H1 (cell line): ENCODE results near the gene SEMA3B. TPM values are rescaled to one million over a fixed set of nuclear protein-coding genes. Genes with fewer than 3 reads are reported as not detected.

Experiments
- CHD1 ChIP-seq: IDR thresholded peaks from 2 replicates; pipeline ENCODE4 v1.6.1; 2012; ENCODE audit warnings: low read depth, low read length, improper control_type of control experiment
- CHD2 ChIP-seq: IDR thresholded peaks from 2 replicates; pipeline ENCODE4 v1.6.1; 2012; ENCODE audit warnings: low read length, improper control_type of control experiment
- CREB1 ChIP-seq: IDR thresholded peaks from 2 replicates; pipeline ENCODE4 v1.6.1; 2012; ENCODE audit warnings: inconsistent platforms
- HDAC6 ChIP-seq: IDR thresholded peaks from one replicate; pipeline ENCODE4 v1.7.1; 2012; ENCODE audit warnings: low read depth, mild to moderate bottlenecking, inconsistent platforms, low read length, moderate library complexity
- JUN ChIP-seq: IDR thresholded peaks from 2 replicates; pipeline ENCODE4 v1.6.1; 2011; ENCODE audit warnings: low read depth, mild to moderate bottlenecking, improper control_type of control experiment, low read length
- POLR2A ChIP-seq, 2 experiments: IDR thresholded peaks; 1 replicate in 1 of 2; 2 replicates in 1 of 2; pipeline ENCODE4 v1.6.1; 2011; ENCODE audit warnings: low read depth in 2 of 2, low read length in 2 of 2, mild to moderate bottlenecking in 2 of 2; ENCODE audit errors: control extremely low read depth in 1 of 2
- RFX5 ChIP-seq: IDR thresholded peaks from 2 replicates; pipeline ENCODE4 v1.6.1; 2011; ENCODE audit warnings: low read depth, low read length, improper control_type of control experiment, borderline replicate concordance
- SIRT6 ChIP-seq: IDR thresholded peaks from one replicate; pipeline ENCODE4 v1.7.1; 2012; ENCODE audit warnings: low read length, inconsistent platforms
- SP4 ChIP-seq: IDR thresholded peaks from 2 replicates; pipeline ENCODE4 v1.6.1; 2012; ENCODE audit warnings: low read length, inconsistent platforms
- SUZ12 ChIP-seq: fragments of 200-600 bp; sonication (generic); IDR thresholded peaks from 2 replicates; pipeline ENCODE4 v1.6.1; 2012; ENCODE audit warnings: mild to moderate bottlenecking, inconsistent platforms, low read length, moderate library complexity, mixed read lengths
- TCF12 ChIP-seq: IDR thresholded peaks from 2 replicates; pipeline ENCODE4 v1.6.1; 2011; ENCODE audit warnings: low read depth, mild to moderate bottlenecking, low read length
- ZNF274 ChIP-seq: IDR thresholded peaks from 2 replicates; pipeline ENCODE4 v1.7.0; 2012; ENCODE audit warnings: low read length, borderline replicate concordance; ENCODE audit errors: extremely low read depth
- polyA plus RNA-seq, 7 experiments: library from polyadenylated mRNA; depleted of rRNA in 3 of 7; stranded (reverse) in 5 of 7; unstranded in 2 of 7; fragments of >200 nt in 5 of 7; fragments of 200-250 nt in 2 of 7; gene quantifications; 1 replicate in 5 of 7; 2 replicates in 1 of 7; 4 replicates in 1 of 7; pipeline versions ENCODE4 v1.2.1 to v1.2.3, GENCODE V29; 2011 to 2013; ENCODE audit warnings: missing spikeins in 2 of 7, mixed read lengths in 2 of 7
- total RNA-seq: library from RNA; stranded (reverse); fragmentation: NEBNext Ultra II Directional; extraction: Animal tissue kit (Norgen Biotek cat#: 25700); gene quantifications from 2 replicates; pipeline ENCODE4 v1.2.1, GENCODE V29; 2021
- TF ChIP-seq, protein P1 (sequence below): fragments of 300-600 bp; sonication (generic); IDR thresholded peaks from 2 replicates; pipeline ENCODE4 v1.7.1; 2012; ENCODE audit warnings: low read length, moderate library complexity, mild to moderate bottlenecking, inconsistent platforms; ENCODE audit not compliant: insufficient replicate concordance

The SEMA3B gene
- total and polyA plus RNA-seq, 2 of the 8 experiments (the other 6 are each of a cell fraction or from before 2014, with no cell fraction given): 3.0 to 4.7 TPM

DNA sequence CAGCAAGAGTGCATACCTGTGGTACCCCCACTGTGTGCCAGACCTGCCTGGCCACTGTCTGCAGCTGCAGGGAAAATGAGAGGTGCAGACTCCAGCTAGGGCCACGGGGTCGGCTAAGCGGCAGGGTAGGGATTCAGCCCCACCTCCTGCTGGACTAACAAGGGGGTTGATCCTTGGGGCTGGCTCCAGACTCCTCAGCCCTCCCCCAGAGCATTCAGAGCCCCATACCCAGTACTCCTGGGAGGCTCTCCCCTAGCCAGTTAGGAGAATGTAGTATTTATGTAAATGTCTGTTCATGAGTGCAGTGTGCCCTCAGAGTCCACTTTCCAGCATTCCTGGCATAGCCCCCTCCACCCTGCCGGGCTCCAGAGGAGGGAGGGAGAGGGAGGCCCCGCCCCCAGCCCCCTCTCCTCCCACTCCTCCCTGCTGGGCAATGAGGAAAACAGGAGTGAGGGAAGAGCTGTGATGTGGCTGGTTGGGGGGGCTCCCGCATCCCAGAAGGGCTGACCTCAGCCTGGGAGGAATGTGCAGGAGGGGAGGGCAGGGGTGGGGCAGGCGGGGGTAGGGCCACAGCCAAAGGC lies 4.5 kb upstream of the SEMA3B start (continued):
- TF ChIP-seq, protein P1, sequence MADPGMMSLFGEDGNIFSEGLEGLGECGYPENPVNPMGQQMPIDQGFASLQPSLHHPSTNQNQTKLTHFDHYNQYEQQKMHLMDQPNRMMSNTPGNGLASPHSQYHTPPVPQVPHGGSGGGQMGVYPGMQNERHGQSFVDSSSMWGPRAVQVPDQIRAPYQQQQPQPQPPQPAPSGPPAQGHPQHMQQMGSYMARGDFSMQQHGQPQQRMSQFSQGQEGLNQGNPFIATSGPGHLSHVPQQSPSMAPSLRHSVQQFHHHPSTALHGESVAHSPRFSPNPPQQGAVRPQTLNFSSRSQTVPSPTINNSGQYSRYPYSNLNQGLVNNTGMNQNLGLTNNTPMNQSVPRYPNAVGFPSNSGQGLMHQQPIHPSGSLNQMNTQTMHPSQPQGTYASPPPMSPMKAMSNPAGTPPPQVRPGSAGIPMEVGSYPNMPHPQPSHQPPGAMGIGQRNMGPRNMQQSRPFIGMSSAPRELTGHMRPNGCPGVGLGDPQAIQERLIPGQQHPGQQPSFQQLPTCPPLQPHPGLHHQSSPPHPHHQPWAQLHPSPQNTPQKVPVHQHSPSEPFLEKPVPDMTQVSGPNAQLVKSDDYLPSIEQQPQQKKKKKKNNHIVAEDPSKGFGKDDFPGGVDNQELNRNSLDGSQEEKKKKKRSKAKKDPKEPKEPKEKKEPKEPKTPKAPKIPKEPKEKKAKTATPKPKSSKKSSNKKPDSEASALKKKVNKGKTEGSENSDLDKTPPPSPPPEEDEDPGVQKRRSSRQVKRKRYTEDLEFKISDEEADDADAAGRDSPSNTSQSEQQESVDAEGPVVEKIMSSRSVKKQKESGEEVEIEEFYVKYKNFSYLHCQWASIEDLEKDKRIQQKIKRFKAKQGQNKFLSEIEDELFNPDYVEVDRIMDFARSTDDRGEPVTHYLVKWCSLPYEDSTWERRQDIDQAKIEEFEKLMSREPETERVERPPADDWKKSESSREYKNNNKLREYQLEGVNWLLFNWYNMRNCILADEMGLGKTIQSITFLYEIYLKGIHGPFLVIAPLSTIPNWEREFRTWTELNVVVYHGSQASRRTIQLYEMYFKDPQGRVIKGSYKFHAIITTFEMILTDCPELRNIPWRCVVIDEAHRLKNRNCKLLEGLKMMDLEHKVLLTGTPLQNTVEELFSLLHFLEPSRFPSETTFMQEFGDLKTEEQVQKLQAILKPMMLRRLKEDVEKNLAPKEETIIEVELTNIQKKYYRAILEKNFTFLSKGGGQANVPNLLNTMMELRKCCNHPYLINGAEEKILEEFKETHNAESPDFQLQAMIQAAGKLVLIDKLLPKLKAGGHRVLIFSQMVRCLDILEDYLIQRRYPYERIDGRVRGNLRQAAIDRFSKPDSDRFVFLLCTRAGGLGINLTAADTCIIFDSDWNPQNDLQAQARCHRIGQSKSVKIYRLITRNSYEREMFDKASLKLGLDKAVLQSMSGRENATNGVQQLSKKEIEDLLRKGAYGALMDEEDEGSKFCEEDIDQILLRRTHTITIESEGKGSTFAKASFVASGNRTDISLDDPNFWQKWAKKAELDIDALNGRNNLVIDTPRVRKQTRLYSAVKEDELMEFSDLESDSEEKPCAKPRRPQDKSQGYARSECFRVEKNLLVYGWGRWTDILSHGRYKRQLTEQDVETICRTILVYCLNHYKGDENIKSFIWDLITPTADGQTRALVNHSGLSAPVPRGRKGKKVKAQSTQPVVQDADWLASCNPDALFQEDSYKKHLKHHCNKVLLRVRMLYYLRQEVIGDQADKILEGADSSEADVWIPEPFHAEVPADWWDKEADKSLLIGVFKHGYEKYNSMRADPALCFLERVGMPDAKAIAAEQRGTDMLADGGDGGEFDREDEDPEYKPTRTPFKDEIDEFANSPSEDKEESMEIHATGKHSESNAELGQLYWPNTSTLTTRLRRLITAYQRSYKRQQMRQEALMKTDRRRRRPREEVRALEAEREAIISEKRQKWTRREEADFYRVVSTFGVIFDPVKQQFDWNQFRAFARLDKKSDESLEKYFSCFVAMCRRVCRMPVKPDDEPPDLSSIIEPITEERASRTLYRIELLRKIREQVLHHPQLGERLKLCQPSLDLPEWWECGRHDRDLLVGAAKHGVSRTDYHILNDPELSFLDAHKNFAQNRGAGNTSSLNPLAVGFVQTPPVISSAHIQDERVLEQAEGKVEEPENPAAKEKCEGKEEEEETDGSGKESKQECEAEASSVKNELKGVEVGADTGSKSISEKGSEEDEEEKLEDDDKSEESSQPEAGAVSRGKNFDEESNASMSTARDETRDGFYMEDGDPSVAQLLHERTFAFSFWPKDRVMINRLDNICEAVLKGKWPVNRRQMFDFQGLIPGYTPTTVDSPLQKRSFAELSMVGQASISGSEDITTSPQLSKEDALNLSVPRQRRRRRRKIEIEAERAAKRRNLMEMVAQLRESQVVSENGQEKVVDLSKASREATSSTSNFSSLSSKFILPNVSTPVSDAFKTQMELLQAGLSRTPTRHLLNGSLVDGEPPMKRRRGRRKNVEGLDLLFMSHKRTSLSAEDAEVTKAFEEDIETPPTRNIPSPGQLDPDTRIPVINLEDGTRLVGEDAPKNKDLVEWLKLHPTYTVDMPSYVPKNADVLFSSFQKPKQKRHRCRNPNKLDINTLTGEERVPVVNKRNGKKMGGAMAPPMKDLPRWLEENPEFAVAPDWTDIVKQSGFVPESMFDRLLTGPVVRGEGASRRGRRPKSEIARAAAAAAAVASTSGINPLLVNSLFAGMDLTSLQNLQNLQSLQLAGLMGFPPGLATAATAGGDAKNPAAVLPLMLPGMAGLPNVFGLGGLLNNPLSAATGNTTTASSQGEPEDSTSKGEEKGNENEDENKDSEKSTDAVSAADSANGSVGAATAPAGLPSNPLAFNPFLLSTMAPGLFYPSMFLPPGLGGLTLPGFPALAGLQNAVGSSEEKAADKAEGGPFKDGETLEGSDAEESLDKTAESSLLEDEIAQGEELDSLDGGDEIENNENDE: no peak
- no peak for TF ChIP-seq TCF12
- no peak for TF ChIP-seq ZNF274
- peak; percentile 80 for TF ChIP-seq CREB1
- TF ChIP-seq CHD1: no peak
- TF ChIP-seq POLR2A (IDR thresholded peaks at IDR 0.05; ENCODE audit: control extremely low read depth in 1 of 2, low read depth in 2 of 2, low read length in 2 of 2): no peak
- no peak for TF ChIP-seq SIRT6
- no peak for TF ChIP-seq CHD2
- peak; percentile 98 for TF ChIP-seq JUN
- no peak for TF ChIP-seq RFX5
- TF ChIP-seq SP4: 0 out of 2 replicates have a peak, but pooled peaks have one; percentile 34
- TF ChIP-seq HDAC6: no peak
- TF ChIP-seq SUZ12: no peak
